Osteoblast (primary cell): ENCODE results near the gene KLF9. TPM values are rescaled to one million over a fixed set of nuclear protein-coding genes. Genes with fewer than 3 reads are reported as not detected.
"Not testable (repeated sequence)": the region's sequence is repeated elsewhere in the genome, so short reads cannot be mapped to it uniquely, and the experiment has no call there.

Experiments used
- DNase-seq: peaks from one replicate; pipeline ENCODE4 v3.0.0; 2011; ENCODE audit warnings: low spot score, mixed read lengths; ENCODE audit not compliant: insufficient read length; ENCODE audit errors: missing footprints
- H2AFZ ChIP-seq: 2 replicates; pipeline ENCODE4 v1.6.0; 2011; ENCODE audit warnings: mild to moderate bottlenecking, low read length
- H3K27ac ChIP-seq: 2 replicates; pipeline ENCODE4 v1.5.1; 2011; ENCODE audit warnings: mild to moderate bottlenecking, low read depth, low read length, moderate library complexity
- H3K27me3 ChIP-seq: 2 replicates; pipeline ENCODE4 v1.6.0; 2012; ENCODE audit warnings: mild to moderate bottlenecking, control low read depth, inconsistent platforms, low read length, moderate library complexity; ENCODE audit not compliant: insufficient read depth
- H3K36me3 ChIP-seq: 2 replicates; pipeline ENCODE4 v1.5.1; 2011; ENCODE audit warnings: mild to moderate bottlenecking, low read length, control low read depth, moderate library complexity; ENCODE audit not compliant: insufficient read depth
- H3K4me1 ChIP-seq: 2 replicates; pipeline ENCODE4 v1.5.1; 2011; ENCODE audit warnings: mild to moderate bottlenecking, low read length, control low read depth, moderate library complexity; ENCODE audit not compliant: insufficient read depth
- H3K4me2 ChIP-seq: 2 replicates; pipeline ENCODE4 v1.6.0; 2011; ENCODE audit warnings: mild to moderate bottlenecking, low read length; ENCODE audit not compliant: insufficient read depth
- H3K4me3 ChIP-seq: fragments of 200-600 bp; sonication (generic); 3 replicates; pipeline ENCODE4 v1.5.1; 2012; ENCODE audit warnings: mild to moderate bottlenecking, low read length, inconsistent platforms; ENCODE audit not compliant: insufficient read depth
- H3K79me2 ChIP-seq: 2 replicates; pipeline ENCODE4 v1.6.0; 2012; ENCODE audit warnings: mild to moderate bottlenecking, low read length, control low read depth, inconsistent platforms; ENCODE audit not compliant: insufficient read depth
- H3K9me3 ChIP-seq: 2 replicates; pipeline ENCODE4 v1.5.1; 2011; ENCODE audit warnings: low read depth, low read length, control low read depth
- H4K20me1 ChIP-seq: 2 replicates; pipeline ENCODE4 v1.6.0; 2012; ENCODE audit warnings: mild to moderate bottlenecking, low read length, control low read depth; ENCODE audit not compliant: insufficient read depth
- CTCF ChIP-seq: IDR thresholded peaks from 2 replicates; pipeline ENCODE4 v1.5.1; 2011; ENCODE audit warnings: mild to moderate bottlenecking, low read depth, low read length, moderate library complexity; ENCODE audit errors: extremely low read depth
- total RNA-seq: library from RNA; depleted of rRNA; stranded (reverse); fragments of >200 nt; gene quantifications from 2 replicates; pipeline ENCODE4 v1.2.3, GENCODE V29; 2012

The KLF9 gene
- total RNA-seq, 1 donor = 51.8 TPM

GRCh38 chr9:70404261-70404660, 10.2 kb downstream of the KLF9 start:
- H3K4me1 ChIP-seq = peaks cover 57% of the 10 kb centered on the region

GRCh38 chr9:70403618-70404025, 10.8 kb downstream of the KLF9 start:
- H3K27me3 ChIP-seq = no peaks in the 10 kb centered on the region
- peaks cover 55% of the 10 kb centered on the region for H3K4me1 ChIP-seq
- H3K4me3 ChIP-seq = peak overlapping the region; percentile 21
- H4K20me1 ChIP-seq = peaks cover 36% of the 10 kb centered on the region
- TF ChIP-seq CTCF = no peak
- peak overlapping the region; percentile 99 for H3K27ac ChIP-seq
- H3K9me3 ChIP-seq = no peaks in the 10 kb centered on the region
- peaks cover 6% of the 10 kb centered on the region for H3K36me3 ChIP-seq
- peak overlapping the region; percentile 74 for H3K4me2 ChIP-seq
- no peak overlapping the region for H2AFZ ChIP-seq
- H3K79me2 ChIP-seq = peaks cover 94% of the 10 kb centered on the region
- no peak for DNase-seq

More at GRCh38 chr9:70404261-70404660, 10.2 kb downstream of the KLF9 start:
- Histone ChIP-seq H3K4me2 (peak overlapping the region; percentile 74), H3K36me3 (peaks cover 6% of the 10 kb centered on the region), H3K79me2 (peaks cover 92% of the 10 kb centered on the region), H3K9me3 (no peaks in the 10 kb centered on the region), H2AFZ (no peak overlapping the region), H3K27me3 (no peaks in the 10 kb centered on the region), H4K20me1 (peaks cover 30% of the 10 kb centered on the region), H3K4me3 (peak overlapping the region; percentile 21), H3K27ac (peak overlapping the region; percentile 99)
- DNase-seq = no peak
- no peak for TF ChIP-seq CTCF

- Histone ChIP-seq H3K79me2 (peaks cover 94% of the 10 kb centered on the region), H3K4me2 (peak overlapping the region; percentile 74), H2AFZ (no peak overlapping the region), H3K36me3 (peaks cover 2% of the 10 kb centered on the region), H3K4me3 (peak overlapping the region; percentile 26), H3K27me3 (no peaks in the 10 kb centered on the region), H3K9me3 (no peaks in the 10 kb centered on the region), H3K4me1 (peaks cover 52% of the 10 kb centered on the region), H3K27ac (peak overlapping the region; percentile 99), H4K20me1 (peaks cover 39% of the 10 kb centered on the region)
- DNase-seq = no peak
- TF ChIP-seq CTCF = no peak
Observed at GRCh38 chr9:70403166-70403565, 11.3 kb downstream of the KLF9 start.

- H3K4me2 ChIP-seq = no peak overlapping the region
- H2AFZ ChIP-seq = no peak overlapping the region
- H3K79me2 ChIP-seq = peaks cover 94% of the 10 kb centered on the region
- DNase-seq = no peak
- no peaks in the 10 kb centered on the region for H3K36me3 ChIP-seq
- no peak for TF ChIP-seq CTCF
- no peak overlapping the region for H3K4me3 ChIP-seq
- H3K4me1 ChIP-seq = peaks cover 43% of the 10 kb centered on the region
- H3K27ac ChIP-seq = no peak overlapping the region
- no peaks in the 10 kb centered on the region for H3K9me3 ChIP-seq
- no peaks in the 10 kb centered on the region for H3K27me3 ChIP-seq
- peaks cover 48% of the 10 kb centered on the region for H4K20me1 ChIP-seq
Observed at GRCh38 chr9:70402213-70402612, 12.2 kb downstream of the KLF9 start.

- not testable (repeated sequence) for DNase-seq, H3K4me3 ChIP-seq, H3K4me2 ChIP-seq, H3K27me3 ChIP-seq, H2AFZ ChIP-seq, H3K36me3 ChIP-seq, H3K27ac ChIP-seq, H3K9me3 ChIP-seq
- H3K4me1 ChIP-seq = peaks cover 33% of the 10 kb centered on the region
- H3K79me2 ChIP-seq = peaks cover 92% of the 10 kb centered on the region
- H4K20me1 ChIP-seq = peaks cover 56% of the 10 kb centered on the region
Observed at GRCh38 chr9:70401241-70401640, 13.2 kb downstream of the KLF9 start.
